ENCODE results near the gene FGF14.

DNA sequence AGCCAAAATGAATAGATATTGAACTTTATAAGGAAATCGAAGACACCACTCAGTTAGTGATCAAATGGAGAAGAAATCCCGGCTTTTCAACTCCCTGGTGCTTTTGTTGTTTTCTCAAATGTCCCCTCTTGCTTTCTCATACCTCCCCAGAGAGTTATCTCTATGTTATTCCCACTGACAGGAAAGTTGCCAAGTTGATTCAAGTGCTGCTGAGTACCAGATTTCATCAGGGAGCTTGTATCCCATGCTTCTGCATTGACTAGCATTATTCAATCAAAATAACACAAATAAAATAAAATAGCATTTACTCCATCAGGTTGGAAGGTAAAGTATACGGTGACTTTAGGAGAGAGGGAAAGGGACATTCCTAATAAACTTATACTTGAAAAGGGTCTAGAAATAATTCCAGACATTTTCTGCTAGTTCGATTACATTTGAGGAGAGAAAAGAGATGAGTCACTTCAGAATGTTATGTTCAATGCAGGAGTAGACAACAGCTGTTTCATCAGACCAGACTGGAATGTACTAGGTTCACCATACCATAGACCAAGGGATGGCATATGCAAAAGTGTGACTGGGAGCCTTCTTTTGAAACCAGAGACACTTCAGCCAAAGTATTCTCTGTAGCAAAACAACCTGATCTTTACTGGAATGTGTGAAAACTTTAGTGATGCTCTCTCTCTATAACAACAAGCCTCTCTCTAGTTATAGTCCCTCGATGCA, 397.8 kb downstream of the FGF14 start:
- TF ChIP-seq POLR2AphosphoS5 (IDR thresholded peaks at IDR 0.05; ENCODE audit: low read depth, low read length) (no peak), TAF1 (IDR thresholded peaks at IDR 0.05; ENCODE audit: borderline replicate concordance, low read depth, low read length) (no peak), POLR2A (IDR thresholded peaks at IDR 0.05; ENCODE audit: low read depth, low read length) (no peak)
